Activated CD8-positive, alpha-beta memory T cell treated with anti-CD3 and anti-CD28 coated beads, Interleukin-2, amount 50 U/mL, for 1 hour (primary cell): Measurements from ENCODE around the gene NBEA.

Source experiments
- DNase-seq: peaks from one replicate; pipeline ENCODE4 v3.0.0-alpha.2; 2020; ENCODE audit errors: extremely low read depth

Gene NBEA

GRCh38 chr13:35704331-35704730 is 762.3 kb downstream of the NBEA start:
- DNase-seq, result no peak

DNA sequence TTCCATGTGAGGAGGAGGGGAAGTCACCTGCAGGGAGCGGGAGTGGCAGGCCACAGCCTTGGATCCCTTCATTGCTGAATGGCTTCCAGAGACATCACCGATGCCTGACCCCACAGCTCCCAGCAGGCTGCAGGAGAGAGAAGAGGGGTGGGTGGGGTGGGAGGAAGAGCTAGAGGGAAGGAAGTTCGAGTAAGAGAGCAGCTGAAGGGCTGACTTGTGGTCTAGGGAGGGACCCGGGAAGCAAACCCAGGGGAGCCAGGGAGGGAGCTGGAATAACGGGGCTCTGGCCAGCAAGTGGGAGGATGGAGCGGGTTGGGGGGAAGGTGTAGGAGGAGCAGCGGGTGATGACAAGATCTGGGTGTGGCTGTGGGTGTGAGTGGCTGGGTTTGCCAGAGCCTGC is 764.2 kb downstream of the NBEA start:
- DNase-seq, result no peak

DNA sequence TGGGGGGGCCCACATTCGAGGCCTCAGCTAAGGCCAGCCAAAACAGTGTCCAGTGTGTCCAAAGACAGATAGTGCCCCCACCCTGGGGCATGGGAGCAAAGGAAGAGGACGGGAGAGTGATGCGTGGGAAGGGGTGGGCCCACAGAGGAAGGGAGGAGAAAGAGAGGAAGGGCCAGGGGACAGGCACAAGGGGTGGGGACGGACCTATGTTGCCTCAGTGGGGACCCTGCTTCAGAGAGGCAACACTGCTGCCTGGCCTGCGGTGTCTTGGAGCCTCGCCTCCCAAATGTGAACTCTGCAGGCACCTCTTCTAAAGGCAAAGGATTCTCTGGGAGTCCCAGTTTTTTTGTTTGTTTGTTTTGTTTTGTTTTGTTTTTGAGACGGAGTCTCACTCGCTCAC is 764.7 kb downstream of the NBEA start:
- no peak for DNase-seq

DNA sequence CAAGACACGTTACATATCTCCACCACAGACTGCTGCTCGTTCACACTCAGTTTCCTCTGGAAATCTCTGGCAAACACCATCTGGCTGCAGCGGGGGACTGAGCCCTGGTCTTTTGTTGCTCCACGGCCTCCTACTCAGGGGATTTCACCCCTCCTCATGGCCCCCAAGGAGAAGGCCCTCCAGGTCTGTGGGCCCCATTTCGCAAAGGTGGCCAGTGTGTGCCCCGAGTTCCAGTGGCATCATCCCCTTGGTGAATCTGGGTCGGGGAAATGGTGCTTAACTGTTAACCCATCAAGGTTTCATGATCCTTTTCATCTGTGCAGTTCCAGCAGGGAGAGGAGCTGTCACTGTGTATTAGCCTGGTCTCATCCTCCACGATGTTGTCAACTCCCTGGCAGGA is 769.8 kb downstream of the NBEA start:
- DNase-seq, result no peak

- no peak for DNase-seq
Observed at GRCh38 chr13:35712907-35713761, 771.1 kb downstream of the NBEA start.

DNA sequence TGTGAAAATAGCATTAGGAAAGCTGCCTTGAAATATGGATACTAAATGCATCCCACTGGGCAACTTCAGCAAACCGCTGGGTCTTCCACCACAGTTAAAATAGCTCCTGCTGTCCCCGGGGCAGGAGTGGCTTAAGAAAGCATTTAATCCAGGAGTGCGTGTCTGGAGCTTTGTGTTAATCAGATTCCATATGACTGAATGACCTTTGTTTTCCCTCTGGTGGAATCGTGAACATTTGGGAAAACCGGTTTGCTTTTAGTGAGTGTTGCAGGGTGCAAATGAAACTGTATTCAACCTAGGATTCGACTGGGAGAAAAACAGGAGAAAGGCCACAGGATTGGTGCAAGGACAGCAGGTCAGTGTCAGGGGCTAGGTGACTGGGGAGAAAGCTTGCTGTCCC is 772.1 kb downstream of the NBEA start:
- no peak for DNase-seq

- DNase-seq, result no peak
Observed at GRCh38 chr13:35714588-35715377, 772.7 kb downstream of the NBEA start.

GRCh38 chr13:35716186-35716585 is 774.1 kb downstream of the NBEA start:
- DNase-seq, result no peak

DNA sequence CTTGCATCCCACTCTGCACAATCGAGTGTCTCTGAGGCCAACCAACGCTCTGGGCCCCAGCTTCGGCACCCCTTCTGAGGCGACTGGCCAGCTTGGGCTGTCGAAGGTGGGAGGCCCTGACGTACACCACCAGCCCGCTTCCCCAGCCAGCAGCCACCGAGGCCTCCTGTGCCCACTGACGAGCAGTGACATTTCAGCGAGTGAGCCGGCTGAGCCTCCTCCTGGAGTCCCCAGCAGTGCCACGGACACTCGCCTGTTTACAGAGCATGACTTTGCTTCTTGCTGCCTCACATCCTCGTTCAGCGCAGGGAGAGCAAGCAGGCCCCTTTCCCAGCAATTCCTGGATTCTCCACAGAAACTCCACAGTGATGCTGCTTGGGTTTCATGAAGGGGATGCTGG is 774.7 kb downstream of the NBEA start:
- DNase-seq, result no peak

DNA sequence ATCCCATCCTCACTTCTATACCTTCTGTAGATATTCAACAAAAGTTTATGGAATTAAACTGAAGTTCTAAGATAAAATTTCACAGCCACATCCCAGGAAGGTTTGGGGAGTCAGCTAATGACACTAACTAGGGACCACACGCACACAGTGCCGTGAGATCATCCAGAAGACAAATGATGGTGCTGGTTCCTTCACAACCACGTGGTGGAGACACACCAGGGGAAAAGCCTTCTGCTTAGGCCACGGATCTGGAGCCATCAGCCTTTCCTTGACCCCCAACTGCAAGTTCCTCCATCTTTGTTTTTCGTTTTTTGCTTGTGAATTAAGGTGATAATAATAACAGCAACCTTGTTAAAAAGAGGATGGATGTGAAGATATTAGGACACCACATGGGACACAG is 776.0 kb downstream of the NBEA start:
- DNase-seq, result no peak

DNA sequence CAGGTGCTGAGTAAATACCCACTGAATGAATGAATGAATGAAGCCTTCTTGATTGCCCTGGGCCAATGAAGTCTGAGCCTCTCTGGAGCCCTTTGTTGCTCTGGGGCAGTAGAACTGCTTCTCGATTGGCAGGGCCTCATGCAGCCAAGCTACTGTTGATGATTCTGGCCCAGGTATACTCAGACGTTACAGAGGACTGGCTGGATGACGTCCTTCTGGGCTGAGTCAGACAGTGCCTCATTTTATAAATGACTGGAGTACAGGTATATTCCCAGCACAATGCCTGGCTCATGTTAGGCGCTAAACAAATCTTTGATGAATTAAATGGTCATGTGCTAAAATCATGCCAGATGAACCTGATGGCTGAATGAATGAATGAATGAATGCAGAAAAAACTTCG is 778.2 kb downstream of the NBEA start:
- DNase-seq, result no peak

DNA sequence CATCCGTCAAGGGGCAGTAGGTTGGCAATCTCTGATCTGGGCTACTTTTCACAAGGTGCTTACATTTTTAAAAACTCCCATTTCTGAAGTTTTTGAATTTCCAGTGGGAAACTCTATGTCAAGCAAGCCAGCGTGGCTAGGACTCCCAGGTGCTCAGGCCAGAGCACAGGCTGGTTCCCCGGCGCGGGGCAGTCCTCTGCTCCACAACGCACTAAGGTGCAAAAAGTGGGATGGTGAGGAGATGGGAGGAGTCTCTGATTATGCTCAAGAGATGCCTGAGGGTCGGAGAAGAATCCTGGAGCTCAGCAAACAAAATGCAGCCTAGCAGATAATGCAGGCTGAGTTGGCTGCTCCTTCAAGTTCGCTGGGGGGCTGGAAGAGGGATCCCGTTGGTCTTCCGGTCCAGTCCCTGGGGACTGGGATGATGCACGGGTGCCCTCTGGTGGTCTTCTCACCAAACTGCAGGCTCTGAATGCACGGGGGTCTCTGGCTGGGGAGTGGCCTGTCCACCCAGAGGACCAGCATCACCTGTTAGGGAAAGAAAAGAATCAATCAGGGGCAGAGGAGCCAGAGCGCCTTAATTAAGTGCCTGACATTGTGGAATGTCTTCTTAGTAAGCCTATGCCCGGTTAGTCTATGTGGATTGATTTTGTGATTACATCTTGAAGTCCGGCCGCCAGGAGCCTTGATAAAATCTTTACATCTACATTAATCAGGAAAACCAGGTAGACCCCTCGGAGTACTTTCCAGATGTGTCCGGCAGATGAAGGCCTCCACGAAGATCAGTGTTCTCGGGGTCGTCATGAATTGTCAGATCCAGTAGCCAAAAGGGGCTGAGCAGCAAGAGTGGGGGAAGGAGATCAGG is 778.9 kb downstream of the NBEA start:
- no peak for DNase-seq
